HUES48 (cell line): Measurements from ENCODE around the gene STPG3.

Experiments used
- H3K27ac ChIP-seq: one replicate; pipeline ENCODE4 v1.7.0; 2013; ENCODE audit warnings: low read depth, low read length, inconsistent platforms
- H3K27me3 ChIP-seq: 2 replicates; pipeline ENCODE4 v1.6.1; 2013; ENCODE audit warnings: mild to moderate bottlenecking, low read length; ENCODE audit not compliant: control insufficient read depth, insufficient read depth
- H3K36me3 ChIP-seq: 2 replicates; pipeline ENCODE4 v1.6.1; 2013; ENCODE audit warnings: low read length; ENCODE audit not compliant: control insufficient read depth, insufficient read depth
- H3K4me1 ChIP-seq: 2 replicates; pipeline ENCODE4 v1.6.1; 2013; ENCODE audit warnings: mild to moderate bottlenecking, low read length; ENCODE audit not compliant: control insufficient read depth, insufficient read depth
- H3K4me3 ChIP-seq: 2 replicates; pipeline ENCODE4 v1.5.1; 2013; ENCODE audit warnings: mild to moderate bottlenecking, low read depth, low read length
- H3K9ac ChIP-seq: 2 replicates; pipeline ENCODE4 v1.6.1; 2013; ENCODE audit warnings: mild to moderate bottlenecking, low read depth, low read length, moderate library complexity
- H3K9me3 ChIP-seq: 2 replicates; pipeline ENCODE4 v1.6.1; 2013; ENCODE audit warnings: low read length; ENCODE audit not compliant: control insufficient read depth, insufficient read depth

The STPG3 gene

DNA sequence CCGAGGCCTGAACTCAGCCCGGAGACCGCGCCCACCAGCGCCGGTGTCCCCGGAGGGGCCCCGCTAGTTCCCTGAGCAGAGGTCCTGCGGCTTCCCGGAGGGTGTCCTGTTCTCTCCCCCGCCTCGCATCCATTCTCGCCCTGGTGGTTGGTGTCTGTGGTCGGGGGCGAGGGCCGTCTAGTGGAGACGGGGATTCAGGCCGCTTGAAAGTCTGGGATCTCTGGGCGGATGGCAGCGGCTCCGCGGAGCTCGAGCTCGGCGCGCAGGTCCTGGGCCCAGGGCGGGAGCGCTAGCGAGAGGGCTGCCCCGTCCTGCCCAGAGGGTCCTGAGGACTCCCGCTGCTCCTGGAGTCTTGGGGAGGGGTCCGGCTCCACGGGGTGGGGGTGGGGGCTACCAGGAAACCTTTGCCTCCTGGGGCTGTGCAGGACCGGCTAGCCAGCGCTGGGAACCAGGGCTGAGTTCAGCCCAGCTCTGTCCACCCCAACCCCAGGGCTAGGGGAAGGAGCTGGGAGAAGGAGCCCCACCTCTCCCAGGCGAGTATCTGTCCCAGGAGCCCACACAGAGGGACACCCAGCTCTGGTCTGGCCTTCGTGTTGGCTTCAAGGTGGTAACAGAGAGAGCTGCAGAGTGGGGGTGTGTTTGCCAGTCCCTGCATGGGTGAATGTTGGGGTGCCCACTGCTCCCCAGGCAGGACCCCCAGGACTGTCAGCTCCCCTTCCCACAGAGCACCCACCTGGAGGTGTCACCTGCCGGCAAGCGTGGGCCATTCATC is 30.4 kb downstream of the STPG3 start:
- Histone ChIP-seq H3K9ac (no peak overlapping the region), H3K4me3 (peak overlapping the region; percentile 61), H3K27ac (no peak overlapping the region), H3K27me3 (peaks cover 20% of the 10 kb centered on the region), H3K36me3 (peaks cover 2% of the 10 kb centered on the region; the same call in 1 of the 2 replicates), H3K9me3 (no peaks in the 10 kb centered on the region), H3K4me1 (peaks cover 13% of the 10 kb centered on the region)

DNA sequence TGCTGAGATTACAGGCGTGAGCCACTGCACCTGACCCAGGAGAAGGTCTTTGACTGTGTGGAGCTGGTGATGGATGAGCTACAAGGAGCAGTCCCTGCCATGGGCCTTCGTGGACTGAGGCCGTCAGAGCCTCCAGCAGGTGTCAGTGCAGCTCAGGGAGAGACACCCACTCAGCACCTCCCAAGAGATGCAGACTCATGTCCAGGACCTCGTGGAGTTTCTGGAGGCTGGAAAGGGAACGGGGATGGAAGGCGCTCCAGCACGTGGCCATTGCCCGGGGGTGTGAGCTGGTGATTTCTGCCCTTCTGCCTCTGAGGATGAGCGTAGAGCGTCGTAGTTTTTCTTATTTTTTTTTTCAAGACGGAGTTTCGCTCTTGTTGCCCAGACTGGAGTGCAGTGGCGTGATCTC is 35.9 kb downstream of the STPG3 start:
- Histone ChIP-seq H3K36me3 (no peaks in the 10 kb centered on the region), H3K4me1 (no peaks in the 10 kb centered on the region), H3K27me3 (peaks cover under 1% of the 10 kb centered on the region), H3K27ac (no peak overlapping the region), H3K4me3 (no peak overlapping the region), H3K9ac (no peak overlapping the region), H3K9me3 (no peaks in the 10 kb centered on the region)

DNA sequence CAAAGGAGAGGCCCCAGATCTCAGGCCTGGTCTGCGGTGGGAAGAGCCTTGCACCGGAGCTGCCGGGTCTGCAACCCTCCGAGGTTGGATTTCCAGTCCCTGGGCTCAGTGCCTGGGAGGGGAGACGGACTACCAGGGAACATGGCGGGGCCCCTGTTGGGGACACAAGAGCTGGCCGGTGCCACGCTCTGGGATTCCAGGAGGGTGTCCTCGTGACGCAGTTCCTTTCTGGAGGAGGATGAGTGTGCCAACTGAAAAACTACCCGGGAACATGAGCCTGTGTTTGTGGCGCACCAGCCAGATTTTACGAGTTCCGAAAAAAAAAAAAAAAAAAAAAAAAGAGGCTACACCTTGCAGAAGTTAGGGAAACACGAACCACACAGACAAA is 42.0 kb downstream of the STPG3 start:
- H3K36me3 ChIP-seq: no peaks in the 10 kb centered on the region
- no peaks in the 10 kb centered on the region for H3K9me3 ChIP-seq
- no peak overlapping the region for H3K4me3 ChIP-seq
- no peak overlapping the region for H3K27ac ChIP-seq
- H3K27me3 ChIP-seq: peaks cover 33% of the 10 kb centered on the region
- no peak overlapping the region for H3K9ac ChIP-seq
- peaks cover 14% of the 10 kb centered on the region for H3K4me1 ChIP-seq

DNA sequence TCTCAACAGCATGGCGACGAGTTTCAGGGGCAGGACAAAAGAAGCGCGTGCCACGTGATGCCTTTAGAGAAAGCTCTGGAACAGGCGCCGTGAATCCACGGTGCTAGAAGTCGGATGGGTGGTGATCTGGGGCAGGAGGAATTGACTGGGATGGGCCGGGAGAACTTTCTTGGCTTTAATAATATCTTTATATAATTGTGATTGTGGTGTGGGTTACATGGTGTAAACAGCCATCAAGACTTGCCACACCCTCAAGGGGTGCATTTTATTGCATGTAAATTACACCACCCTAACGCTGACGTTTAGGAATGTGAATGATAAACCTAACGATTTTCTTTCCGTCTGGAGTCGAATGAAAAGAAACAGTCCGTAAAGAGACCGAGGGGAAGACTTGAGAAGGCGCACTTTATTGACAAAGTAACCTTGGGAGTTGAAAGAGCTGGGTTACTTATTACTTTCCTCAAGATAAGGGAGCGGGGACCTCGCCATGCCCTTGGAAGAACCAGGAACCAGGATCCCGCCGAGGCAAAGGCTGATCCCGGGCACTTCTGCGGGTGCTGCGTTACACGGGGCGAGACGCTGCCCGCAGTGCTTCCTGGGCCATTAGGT is 42.5 kb downstream of the STPG3 start:
- peak overlapping the region; percentile 18 for H3K27ac ChIP-seq
- H3K27me3 ChIP-seq: peaks cover 33% of the 10 kb centered on the region
- no peak overlapping the region for H3K9ac ChIP-seq
- peaks cover 19% of the 10 kb centered on the region for H3K4me1 ChIP-seq
- no peaks in the 10 kb centered on the region for H3K36me3 ChIP-seq
- H3K4me3 ChIP-seq: no peak overlapping the region
- H3K9me3 ChIP-seq: no peaks in the 10 kb centered on the region

DNA sequence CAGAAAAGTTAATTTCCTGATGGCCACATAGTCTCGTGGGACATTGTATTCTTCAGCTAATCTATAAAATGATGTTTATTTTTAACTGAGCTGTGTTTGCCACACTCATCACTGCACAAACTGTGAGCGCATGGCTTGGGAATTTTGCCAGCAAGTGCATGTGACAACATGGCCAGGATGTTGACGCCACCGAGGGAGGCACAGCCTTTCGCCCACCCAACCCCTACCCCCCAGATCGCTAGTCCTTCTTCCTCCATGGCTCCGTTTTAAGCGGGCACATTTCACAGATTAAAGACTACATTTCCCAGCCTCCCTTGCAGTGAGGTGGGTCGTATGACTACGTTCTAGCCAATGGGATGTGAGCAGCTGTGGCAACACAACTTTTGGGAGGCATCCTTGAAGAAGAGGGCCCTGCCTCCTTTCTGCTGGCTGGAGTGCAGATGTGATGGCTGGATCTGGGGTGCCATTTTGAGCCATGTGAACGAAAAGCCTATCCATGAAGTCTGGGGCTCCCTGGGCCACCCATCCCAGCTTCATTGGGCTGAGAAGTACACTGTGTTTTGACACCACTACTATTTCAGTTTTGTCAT is 43.1 kb downstream of the STPG3 start:
- Histone ChIP-seq H3K27me3 (peaks cover 33% of the 10 kb centered on the region), H3K9ac (no peak overlapping the region), H3K9me3 (no peaks in the 10 kb centered on the region), H3K27ac (peak overlapping the region; percentile 18), H3K4me3 (no peak overlapping the region), H3K36me3 (no peaks in the 10 kb centered on the region), H3K4me1 (peaks cover 25% of the 10 kb centered on the region)

DNA sequence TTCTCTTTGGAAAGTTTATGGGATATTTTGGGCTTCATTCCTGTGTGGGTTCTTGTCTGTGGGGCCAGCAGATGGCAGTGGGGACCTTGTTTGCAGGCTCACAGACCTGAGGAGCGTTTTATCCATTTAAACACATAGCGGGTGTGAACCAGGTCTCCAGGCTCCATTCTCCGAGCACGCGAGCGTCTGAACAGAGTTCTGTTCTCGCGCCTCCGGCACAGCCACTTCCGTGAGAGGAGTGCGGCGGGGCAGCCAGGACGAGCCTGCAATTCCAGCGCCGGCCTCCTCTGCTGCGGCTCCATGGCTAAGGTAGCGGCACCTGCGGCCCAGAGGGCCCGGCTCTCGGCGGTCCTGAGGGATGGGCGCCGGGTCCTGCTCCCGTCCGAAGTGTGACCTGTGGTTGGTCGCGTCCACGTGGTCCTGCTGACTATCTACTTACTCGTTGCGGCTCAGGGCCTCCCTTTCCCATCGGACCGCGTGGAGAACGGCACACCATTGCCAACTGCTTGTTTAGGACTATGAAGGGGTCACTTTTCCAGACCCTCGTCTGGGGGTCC is 43.7 kb downstream of the STPG3 start:
- peaks cover 27% of the 10 kb centered on the region for H3K4me1 ChIP-seq
- H3K4me3 ChIP-seq: peak overlapping the region; percentile 16; the same call in 1 of the 2 replicates
- no peak overlapping the region for H3K27ac ChIP-seq
- H3K9ac ChIP-seq: no peak overlapping the region
- no peaks in the 10 kb centered on the region for H3K9me3 ChIP-seq
- no peaks in the 10 kb centered on the region for H3K36me3 ChIP-seq
- peaks cover 33% of the 10 kb centered on the region for H3K27me3 ChIP-seq

DNA sequence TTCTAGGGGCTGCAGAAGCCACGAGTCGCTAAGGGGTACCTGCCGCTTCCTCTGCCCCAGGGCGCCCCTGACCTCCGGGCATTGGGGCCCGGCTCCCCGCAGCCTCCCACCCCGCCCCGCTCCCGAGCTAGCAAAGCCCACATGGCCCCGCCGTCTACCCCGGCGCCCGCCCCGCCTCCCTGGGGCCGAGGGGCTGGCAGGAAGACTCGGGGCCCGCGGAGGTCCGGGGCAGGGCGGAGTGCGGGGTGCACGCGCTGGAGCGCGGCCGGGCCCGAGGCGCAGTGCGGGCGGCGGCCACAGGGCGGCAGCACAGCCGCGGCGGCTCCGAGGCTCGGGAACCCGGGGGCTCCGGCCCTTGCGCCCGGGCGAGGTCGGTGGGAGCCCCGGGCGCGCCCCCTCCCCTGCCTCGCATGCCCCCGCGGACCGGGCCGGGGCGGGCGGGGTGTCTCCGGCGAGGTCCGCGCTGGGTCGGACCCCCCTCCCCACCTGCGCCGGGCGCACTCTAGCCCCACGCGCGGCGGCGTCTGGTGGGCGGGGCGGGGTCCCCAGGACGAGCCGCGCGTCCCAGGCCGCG is 44.2 kb downstream of the STPG3 start:
- H3K4me1 ChIP-seq: peaks cover 27% of the 10 kb centered on the region

DNA sequence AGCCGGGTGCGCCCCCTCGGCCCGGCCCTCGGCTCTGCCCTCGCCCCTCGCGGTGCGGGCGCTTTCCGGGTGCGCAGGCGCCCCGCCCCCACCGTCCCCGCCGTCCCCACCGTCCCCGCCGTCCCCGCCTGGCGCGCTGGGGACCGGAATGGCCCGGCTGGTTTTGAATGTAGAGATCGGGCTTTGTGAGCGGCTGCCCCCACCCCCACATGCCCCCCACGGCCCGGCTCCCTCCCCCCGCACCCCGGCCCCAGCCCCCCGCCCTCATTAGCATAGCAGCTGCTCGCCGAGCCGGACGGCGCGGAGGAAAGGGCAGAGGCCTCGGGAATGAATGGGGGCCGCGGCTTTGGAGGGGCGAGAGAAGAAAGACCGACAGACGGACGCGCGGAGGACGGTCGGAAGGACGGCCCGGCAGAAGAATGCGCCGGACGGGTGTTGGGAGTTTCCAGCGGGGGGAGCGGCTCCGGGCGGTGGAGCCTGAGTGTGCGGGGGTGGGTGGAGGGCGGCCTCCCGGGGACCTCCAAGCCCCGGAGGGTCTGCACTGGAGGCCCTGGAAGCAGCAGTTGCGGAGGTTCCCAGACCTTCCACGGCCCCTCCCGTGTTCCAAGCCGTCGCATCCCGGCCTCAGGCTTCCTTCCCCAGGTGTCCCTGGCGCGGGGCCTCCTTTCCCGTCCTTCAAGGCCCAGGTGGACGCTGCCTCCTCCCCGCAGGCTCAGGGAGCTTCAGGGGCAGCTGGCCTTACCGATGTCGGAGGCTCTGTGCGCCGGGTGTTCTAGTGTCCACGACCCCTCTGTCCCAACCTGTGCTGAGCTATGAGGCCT is 45.0 kb downstream of the STPG3 start:
- Histone ChIP-seq H3K9ac (no peak overlapping the region), H3K9me3 (no peaks in the 10 kb centered on the region), H3K36me3 (no peaks in the 10 kb centered on the region), H3K27me3 (peaks cover 33% of the 10 kb centered on the region), H3K4me1 (peaks cover 27% of the 10 kb centered on the region), H3K27ac (no peak overlapping the region), H3K4me3 (peak overlapping the region; percentile 53; the same call in 1 of the 2 replicates)

More for the DNA sequence above, 44.2 kb downstream of the STPG3 start:
- Histone ChIP-seq H3K36me3 (no peaks in the 10 kb centered on the region), H3K9me3 (no peaks in the 10 kb centered on the region), H3K27me3 (peaks cover 33% of the 10 kb centered on the region), H3K9ac (no peak overlapping the region), H3K27ac (no peak overlapping the region), H3K4me3 (peak overlapping the region; percentile 53; the same call in 1 of the 2 replicates)

DNA sequence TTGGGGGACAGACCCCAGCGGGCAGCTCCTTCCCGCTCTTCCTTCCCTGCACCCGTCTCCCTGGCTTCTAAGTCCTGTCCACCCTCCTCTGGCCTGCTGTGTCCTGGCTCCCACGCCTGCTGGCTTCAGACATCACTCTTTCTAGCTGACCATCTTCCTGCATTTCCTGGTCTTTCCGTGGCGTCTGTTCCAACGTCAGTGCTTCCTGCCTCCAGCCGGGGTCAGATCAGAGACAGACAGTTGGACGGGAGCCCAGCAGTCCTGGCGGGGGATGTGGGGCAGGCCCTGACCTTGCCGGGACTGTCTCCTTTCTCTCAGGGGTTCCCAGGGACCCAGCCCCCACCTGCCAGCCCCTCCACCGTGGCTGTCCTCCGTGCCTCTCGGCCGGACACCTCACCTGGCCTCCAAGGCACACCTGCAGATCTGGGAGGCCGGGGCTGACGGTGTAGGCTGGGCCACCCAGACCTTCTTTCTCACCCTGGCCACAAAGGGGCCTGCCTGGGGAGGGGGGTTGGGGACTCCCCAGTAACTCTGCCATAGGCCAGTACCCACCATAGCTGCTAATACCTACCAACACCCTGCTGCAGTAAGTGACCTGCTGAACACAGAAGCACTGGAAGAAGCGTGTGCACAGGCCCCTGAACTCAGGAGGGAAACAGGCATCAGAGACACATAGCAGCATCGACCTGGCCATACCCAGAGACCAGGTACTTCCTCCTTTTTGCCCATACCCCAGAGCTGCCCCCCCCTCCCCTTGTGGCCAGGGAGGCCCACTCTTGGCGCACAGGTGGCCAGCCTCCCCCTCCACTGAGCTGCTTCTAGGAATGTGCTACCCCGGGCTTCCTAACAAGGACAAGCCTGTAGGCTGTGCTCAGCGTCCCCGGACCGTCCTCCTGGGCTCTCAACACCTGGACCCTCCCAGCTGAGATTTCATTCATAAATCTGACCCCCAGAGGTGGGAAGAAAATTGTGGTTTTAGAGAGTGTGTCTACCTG is 45.9 kb downstream of the STPG3 start:
- no peak overlapping the region for H3K27ac ChIP-seq
- peaks cover 27% of the 10 kb centered on the region for H3K4me1 ChIP-seq
- peak overlapping the region; percentile 42; the same call in 1 of the 2 replicates for H3K4me3 ChIP-seq
- no peak overlapping the region for H3K9ac ChIP-seq
- H3K9me3 ChIP-seq: no peaks in the 10 kb centered on the region
- H3K27me3 ChIP-seq: peaks cover 33% of the 10 kb centered on the region
- H3K36me3 ChIP-seq: no peaks in the 10 kb centered on the region
